Caco-2 (cell line): Measurements from ENCODE around the gene FURIN. TPM values are rescaled to one million over a fixed set of nuclear protein-coding genes. Genes with fewer than 3 reads are reported as not detected.

Experiments
- BruUV-seq: library from RNA; stranded (reverse); fragments of 400-500 nt; replicated peaks from 2 replicates; lab custom pipeline; 2021; lab: Mats Ljungman, UMichigan
- CTCF ChIA-PET: fragments of 300-600 bp; sonication (Branson Sonifier 250); formaldehyde crosslinking; loops from one replicate; lab custom pipeline; 2022; ENCODE audit warnings: antibody characterized with exemption; lab: Charles Lee
- POLR2A ChIA-PET: fragments of 300-600 bp; sonication (Branson Sonifier 250); formaldehyde crosslinking; loops from one replicate; lab custom pipeline; 2022; ENCODE audit warnings: antibody characterized with exemption; lab: Charles Lee
- DNase-seq, 2 experiments: peaks; one replicate each; pipeline versions ENCODE4 v3.0.0 to v3.0.0-alpha.2; 2020 to 2022
- H3K27me3 ChIP-seq: replicated peaks from 2 replicates; pipeline ENCODE4 v1.6.0; 2011; ENCODE audit warnings: low read length; ENCODE audit not compliant: control insufficient read depth, insufficient read depth
- H3K36me3 ChIP-seq: 2 replicates; pipeline ENCODE4 v1.5.1; 2011; ENCODE audit warnings: low read length; ENCODE audit not compliant: control insufficient read depth, insufficient read depth
- H3K4me1 ChIP-seq: fragments of 250-450 bp; sonication (Bioruptor Pico); 2 replicates; pipeline ENCODE4 v1.5.1; 2020; ENCODE audit warnings: mild to moderate bottlenecking
- H3K4me3 ChIP-seq: 2 replicates; pipeline ENCODE4 v1.5.1; 2011; ENCODE audit warnings: low read depth, mild to moderate bottlenecking, control low read depth, low read length
- H3K9me3 ChIP-seq: fragments of 250-450 bp; sonication (Bioruptor Pico); 2 replicates; pipeline ENCODE4 v1.5.1; 2020; ENCODE audit warnings: mild to moderate bottlenecking, moderate library complexity
- H3K27ac Mint-ChIP-seq: one replicate; pipeline ENCODE4 v1.8.0; 2022; ENCODE audit warnings: mixed read lengths; ENCODE audit not compliant: unreplicated experiment
- H3K27me3 Mint-ChIP-seq: one replicate; pipeline ENCODE4 v1.8.0; 2022; ENCODE audit warnings: mixed read lengths; ENCODE audit not compliant: insufficient read depth, unreplicated experiment
- H3K36me3 Mint-ChIP-seq: one replicate; pipeline ENCODE4 v1.8.0; 2022; ENCODE audit warnings: mild to moderate bottlenecking, mixed read lengths; ENCODE audit not compliant: insufficient read depth, unreplicated experiment
- H3K4me1 Mint-ChIP-seq: one replicate; pipeline ENCODE4 v1.8.0; 2022; ENCODE audit warnings: low read depth, mixed read lengths; ENCODE audit not compliant: unreplicated experiment
- H3K4me3 Mint-ChIP-seq: one replicate; pipeline ENCODE4 v1.8.0; 2022; ENCODE audit warnings: mild to moderate bottlenecking, moderate library complexity, mixed read lengths; ENCODE audit not compliant: unreplicated experiment
- H3K9me3 Mint-ChIP-seq: one replicate; pipeline ENCODE4 v1.8.0; 2022; ENCODE audit warnings: mixed read lengths; ENCODE audit not compliant: unreplicated experiment
- intact Hi-C: fragments of 100-400 bp; cut with micrococcal nuclease; formaldehyde crosslinking; loops from one replicate; pipeline ENCODE4 v1.10.0; 2022; ENCODE audit not compliant: unreplicated experiment
- total RNA-seq: library from RNA; stranded (reverse); gene quantifications from 2 replicates; pipeline ENCODE4 v1.2.3, GENCODE V29; 2022
- TF ChIP-seq, protein P1 (sequence below), 2 experiments: fragments of 200-600 bp in 1 of 2; IDR thresholded peaks; 1 replicate in 1 of 2; 2 replicates in 1 of 2; pipeline versions ENCODE4 v1.5.1 to v1.8.0; 2011 to 2022; ENCODE audit warnings: antibody characterized with exemption in 1 of 2, control low read depth in 1 of 2, inconsistent platforms in 1 of 2, low read depth in 1 of 2, low read length in 1 of 2, mild to moderate bottlenecking in 1 of 2, moderate library complexity in 1 of 2; ENCODE audit not compliant: insufficient read depth in 1 of 2, severe bottlenecking in 1 of 2, unreplicated experiment in 1 of 2

FURIN gene
- total RNA-seq, 1 experiment from 2014 or later, result 43.0 TPM

DNA sequence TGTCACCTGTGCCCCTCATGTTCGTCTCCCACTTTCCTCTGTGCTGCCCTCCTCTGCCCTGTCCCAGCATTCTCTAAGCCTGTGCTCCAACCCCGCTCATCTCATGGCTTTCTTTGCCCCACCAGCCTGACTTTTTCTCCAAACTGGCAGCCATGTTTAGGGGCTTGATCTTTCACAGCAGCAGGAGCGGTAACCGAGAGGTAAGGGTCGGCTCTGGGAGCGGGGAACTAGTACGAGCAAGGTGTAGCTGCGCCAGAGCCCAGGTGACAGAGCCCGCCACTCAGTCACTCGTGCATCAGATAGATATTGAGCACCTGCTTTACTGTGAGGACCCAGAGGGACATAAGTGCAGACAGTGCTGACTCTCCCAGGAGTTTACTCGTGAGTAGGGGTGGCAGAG lies 48.1 kb downstream of the FURIN start:
- Histone ChIP-seq H3K27me3 (no peaks in the 10 kb centered on the region), H3K4me3 (no peak overlapping the region), H3K36me3 (no peaks in the 10 kb centered on the region), H3K4me1 (no peaks in the 10 kb centered on the region), H3K9me3 (no peaks in the 10 kb centered on the region)
- Mint-ChIP-seq H3K4me1 (no peaks in the 10 kb centered on the region), H3K4me3 (no peak overlapping the region), H3K27me3 (no peaks in the 10 kb centered on the region), H3K9me3 (no peaks in the 10 kb centered on the region), H3K36me3 (peaks cover 28% of the 10 kb centered on the region), H3K27ac (no peak overlapping the region)
- ChIA-PET CTCF (no interaction called here), POLR2A (no interaction called here)
- intact Hi-C loops, result no loop called here
- DNase-seq, result no peak
- TF ChIP-seq, protein P1, sequence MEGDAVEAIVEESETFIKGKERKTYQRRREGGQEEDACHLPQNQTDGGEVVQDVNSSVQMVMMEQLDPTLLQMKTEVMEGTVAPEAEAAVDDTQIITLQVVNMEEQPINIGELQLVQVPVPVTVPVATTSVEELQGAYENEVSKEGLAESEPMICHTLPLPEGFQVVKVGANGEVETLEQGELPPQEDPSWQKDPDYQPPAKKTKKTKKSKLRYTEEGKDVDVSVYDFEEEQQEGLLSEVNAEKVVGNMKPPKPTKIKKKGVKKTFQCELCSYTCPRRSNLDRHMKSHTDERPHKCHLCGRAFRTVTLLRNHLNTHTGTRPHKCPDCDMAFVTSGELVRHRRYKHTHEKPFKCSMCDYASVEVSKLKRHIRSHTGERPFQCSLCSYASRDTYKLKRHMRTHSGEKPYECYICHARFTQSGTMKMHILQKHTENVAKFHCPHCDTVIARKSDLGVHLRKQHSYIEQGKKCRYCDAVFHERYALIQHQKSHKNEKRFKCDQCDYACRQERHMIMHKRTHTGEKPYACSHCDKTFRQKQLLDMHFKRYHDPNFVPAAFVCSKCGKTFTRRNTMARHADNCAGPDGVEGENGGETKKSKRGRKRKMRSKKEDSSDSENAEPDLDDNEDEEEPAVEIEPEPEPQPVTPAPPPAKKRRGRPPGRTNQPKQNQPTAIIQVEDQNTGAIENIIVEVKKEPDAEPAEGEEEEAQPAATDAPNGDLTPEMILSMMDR (IDR thresholded peaks at IDR 0.05; ENCODE audit: insufficient read depth in 1 of 2, low read depth in 1 of 2, low read length in 1 of 2, severe bottlenecking in 1 of 2, unreplicated experiment in 1 of 2), result no peak
- BruUV-seq, result no TSS peak

DNA sequence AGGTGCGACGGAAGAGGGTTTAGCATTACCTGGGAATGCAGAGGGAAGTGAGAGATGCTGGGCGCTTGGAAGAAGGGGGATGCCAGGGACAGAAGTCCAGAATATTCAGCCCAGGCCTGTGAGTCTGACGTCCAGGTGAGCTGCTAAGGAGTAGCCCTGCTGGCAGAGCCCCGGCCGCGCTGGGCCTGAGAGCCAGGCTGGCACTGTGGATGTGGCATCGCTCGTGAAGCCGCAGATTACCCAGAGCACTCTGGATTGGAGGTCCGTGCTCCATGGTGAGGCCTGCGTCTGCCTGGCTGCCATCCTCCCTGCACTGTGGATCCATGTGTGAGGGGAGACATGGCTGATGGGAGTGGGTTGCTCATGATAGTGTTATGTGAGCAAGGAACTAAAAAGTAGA lies 49.2 kb downstream of the FURIN start:
- no peaks in the 10 kb centered on the region for H3K4me1 ChIP-seq
- H3K4me3 Mint-ChIP-seq, result no peak overlapping the region
- DNase-seq, result no peak
- POLR2A ChIA-PET, result no interaction called here
- H3K27me3 ChIP-seq, result no peaks in the 10 kb centered on the region
- H3K36me3 ChIP-seq, result no peaks in the 10 kb centered on the region
- peaks cover 31% of the 10 kb centered on the region for H3K36me3 Mint-ChIP-seq
- no peaks in the 10 kb centered on the region for H3K9me3 ChIP-seq
- H3K4me1 Mint-ChIP-seq, result no peaks in the 10 kb centered on the region
- TF ChIP-seq, protein P1 (IDR thresholded peaks at IDR 0.05; ENCODE audit: insufficient read depth in 1 of 2, low read depth in 1 of 2, low read length in 1 of 2, severe bottlenecking in 1 of 2, unreplicated experiment in 1 of 2), result no peak
- H3K4me3 ChIP-seq, result no peak overlapping the region
- H3K27ac Mint-ChIP-seq, result no peak overlapping the region
- intact Hi-C loops, result no loop called here
- no TSS peak for BruUV-seq
- CTCF ChIA-PET, result interaction anchor here (1.2 kb wide), 1 partner anchor 14 kb away, joined by 3 read pairs; no protein-coding TSS in a partner anchor
- no peaks in the 10 kb centered on the region for H3K27me3 Mint-ChIP-seq
- no peaks in the 10 kb centered on the region for H3K9me3 Mint-ChIP-seq

DNA sequence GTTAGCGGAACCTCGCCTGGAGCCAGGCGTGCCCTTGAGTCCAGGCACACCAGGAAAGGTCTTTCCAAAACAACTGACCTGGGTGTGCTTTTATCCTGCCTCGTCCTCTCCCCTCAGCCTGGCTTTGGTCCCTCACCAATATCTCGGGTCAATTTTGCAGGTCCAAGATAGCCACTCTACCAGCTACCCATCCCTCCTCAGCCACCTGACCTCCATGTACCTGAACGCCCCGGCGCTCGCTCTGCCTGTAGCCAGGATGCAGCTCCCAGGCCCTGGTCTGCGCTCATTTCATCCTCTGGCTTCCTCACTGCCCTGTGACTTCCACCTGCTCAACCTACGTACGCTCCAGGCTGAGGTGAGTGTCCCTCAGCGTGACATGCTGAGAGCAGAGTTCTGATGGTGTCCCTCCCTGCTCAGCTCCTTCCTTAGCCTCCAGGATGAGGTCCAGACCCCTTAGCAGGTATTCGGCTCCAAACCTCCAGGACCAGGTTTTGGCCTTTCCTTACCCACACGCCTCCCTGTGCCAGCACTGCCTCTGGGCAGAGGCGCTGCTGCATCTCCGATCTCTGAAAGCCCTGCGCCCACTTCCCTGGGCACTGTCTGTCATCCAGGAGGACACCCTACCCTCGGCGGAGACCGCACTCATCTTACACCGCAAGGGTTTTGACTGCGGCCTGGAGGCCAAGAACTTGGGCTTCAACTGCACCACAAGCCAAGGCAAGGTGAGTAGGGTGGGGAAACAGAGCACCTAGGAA lies 49.8 kb downstream of the FURIN start:
- intact Hi-C loops, result no loop called here
- TF ChIP-seq, protein P1 (IDR thresholded peaks at IDR 0.05; ENCODE audit: insufficient read depth in 1 of 2, low read depth in 1 of 2, low read length in 1 of 2, severe bottlenecking in 1 of 2, unreplicated experiment in 1 of 2), result no peak
- no peaks in the 10 kb centered on the region for H3K4me1 Mint-ChIP-seq
- ChIA-PET POLR2A (no interaction called here), CTCF (interaction anchor here (1.2 kb wide), 1 partner anchor 13 kb away, joined by 3 read pairs; no protein-coding TSS in a partner anchor)
- H3K9me3 ChIP-seq, result no peaks in the 10 kb centered on the region
- no peak overlapping the region for H3K27ac Mint-ChIP-seq
- H3K36me3 ChIP-seq, result no peaks in the 10 kb centered on the region
- H3K9me3 Mint-ChIP-seq, result no peaks in the 10 kb centered on the region
- no TSS peak for BruUV-seq
- H3K27me3 Mint-ChIP-seq, result no peaks in the 10 kb centered on the region
- no peak for DNase-seq
- H3K36me3 Mint-ChIP-seq, result peaks cover 31% of the 10 kb centered on the region
- no peaks in the 10 kb centered on the region for H3K4me1 ChIP-seq
- H3K4me3 Mint-ChIP-seq, result no peak overlapping the region
- no peaks in the 10 kb centered on the region for H3K27me3 ChIP-seq
- no peak overlapping the region for H3K4me3 ChIP-seq
